Fibroblast of lung (primary cell): Measurements from ENCODE around the gene VCAN. TPM values are rescaled to one million over a fixed set of nuclear protein-coding genes. Genes with fewer than 3 reads are reported as not detected.

Source experiments
- DNase-seq, 2 donors: peaks; one replicate each; pipeline versions ENCODE4 v3.0.0 to v3.0.0-alpha.2; 2010; ENCODE audit warnings: low read depth in 2 of 2
- H2AFZ ChIP-seq: 2 replicates; pipeline ENCODE4 v1.5.1; 2012; ENCODE audit warnings: low read length, control low read depth, inconsistent platforms
- H3K27ac ChIP-seq: 2 replicates; pipeline ENCODE4 v1.5.1; 2011; ENCODE audit warnings: low read length, control low read depth; ENCODE audit not compliant: insufficient read depth
- H3K27me3 ChIP-seq: 2 replicates; pipeline ENCODE4 v1.5.1; 2011; ENCODE audit warnings: mild to moderate bottlenecking, low read length; ENCODE audit not compliant: control insufficient read depth, insufficient read depth
- H3K36me3 ChIP-seq: 2 replicates; pipeline ENCODE4 v1.5.1; 2011; ENCODE audit warnings: low read length; ENCODE audit not compliant: control insufficient read depth, insufficient read depth
- H3K4me1 ChIP-seq: 2 replicates; pipeline ENCODE4 v1.5.1; 2011; ENCODE audit warnings: low read length; ENCODE audit not compliant: control insufficient read depth, insufficient read depth; ENCODE audit errors: extremely low read depth
- H3K4me2 ChIP-seq: 2 replicates; pipeline ENCODE4 v1.5.1; 2011; ENCODE audit warnings: low read length, control low read depth; ENCODE audit not compliant: insufficient read depth; ENCODE audit errors: extremely low read depth
- H3K4me3 ChIP-seq, 4 experiments: fragments of 200-600 bp in 1 of 4; sonication (generic) in 1 of 4; replicated peaks in 1 of 4; 2 replicates each; pipeline ENCODE4 v1.5.1; 2011 to 2016; ENCODE audit warnings: low read length in 4 of 4, low read depth in 3 of 4, mild to moderate bottlenecking in 3 of 4, control low read depth in 2 of 4, inconsistent platforms in 1 of 4, mixed read lengths in 1 of 4; ENCODE audit not compliant: insufficient read depth in 1 of 4; ENCODE audit errors: control extremely low read depth in 1 of 4
- H3K79me2 ChIP-seq: 2 replicates; pipeline ENCODE4 v1.5.1; 2012; ENCODE audit warnings: mild to moderate bottlenecking, low read length, inconsistent platforms; ENCODE audit not compliant: control insufficient read depth, insufficient read depth
- H3K9ac ChIP-seq: 2 replicates; pipeline ENCODE4 v1.5.1; 2011; ENCODE audit warnings: mild to moderate bottlenecking, low read length, control low read depth; ENCODE audit not compliant: insufficient read depth
- H3K9me3 ChIP-seq: 2 replicates; pipeline ENCODE4 v1.5.1; 2012; ENCODE audit warnings: low read depth, low read length; ENCODE audit not compliant: control insufficient read depth, insufficient read depth
- H4K20me1 ChIP-seq: 2 replicates; pipeline ENCODE4 v1.5.1; 2011; ENCODE audit warnings: low read length; ENCODE audit not compliant: control insufficient read depth, insufficient read depth; ENCODE audit errors: extremely low read depth
- EZH2 ChIP-seq: IDR thresholded peaks from 2 replicates; pipeline ENCODE4 v1.5.1; 2012; ENCODE audit warnings: low read length, control low read depth, mild to moderate bottlenecking; ENCODE audit errors: missing control alignments
- polyA plus RNA-seq, 2 donors: library from polyadenylated mRNA; depleted of rRNA in 1 of 2; stranded (reverse) in 1 of 2; unstranded in 1 of 2; fragments of >200 nt; gene quantifications; 2 replicates each; pipeline ENCODE4 v1.2.1, GENCODE V29; 2011 to 2012; ENCODE audit warnings: missing spikeins in 1 of 2
- total RNA-seq: library from RNA; depleted of rRNA; stranded (reverse); fragments of >200 nt; gene quantifications from 2 replicates; pipeline ENCODE4 v1.2.1, GENCODE V29; 2014
- TF ChIP-seq, protein P1 (sequence below), 2 donors: IDR thresholded peaks in 1 of 2; conservative IDR thresholded peaks in 1 of 2; 1 replicate in 1 of 2; 2 replicates in 1 of 2; pipeline ENCODE4 v1.5.1; 2011 to 2012; ENCODE audit warnings: low read length in 2 of 2, control low read depth in 1 of 2, inconsistent platforms in 1 of 2, low read depth in 1 of 2, mild to moderate bottlenecking in 1 of 2

VCAN gene
- total and polyA plus RNA-seq, 2 donors (not counting 1 experiment from before 2014, with no cell fraction given): 51.9 to 227 TPM

DNA sequence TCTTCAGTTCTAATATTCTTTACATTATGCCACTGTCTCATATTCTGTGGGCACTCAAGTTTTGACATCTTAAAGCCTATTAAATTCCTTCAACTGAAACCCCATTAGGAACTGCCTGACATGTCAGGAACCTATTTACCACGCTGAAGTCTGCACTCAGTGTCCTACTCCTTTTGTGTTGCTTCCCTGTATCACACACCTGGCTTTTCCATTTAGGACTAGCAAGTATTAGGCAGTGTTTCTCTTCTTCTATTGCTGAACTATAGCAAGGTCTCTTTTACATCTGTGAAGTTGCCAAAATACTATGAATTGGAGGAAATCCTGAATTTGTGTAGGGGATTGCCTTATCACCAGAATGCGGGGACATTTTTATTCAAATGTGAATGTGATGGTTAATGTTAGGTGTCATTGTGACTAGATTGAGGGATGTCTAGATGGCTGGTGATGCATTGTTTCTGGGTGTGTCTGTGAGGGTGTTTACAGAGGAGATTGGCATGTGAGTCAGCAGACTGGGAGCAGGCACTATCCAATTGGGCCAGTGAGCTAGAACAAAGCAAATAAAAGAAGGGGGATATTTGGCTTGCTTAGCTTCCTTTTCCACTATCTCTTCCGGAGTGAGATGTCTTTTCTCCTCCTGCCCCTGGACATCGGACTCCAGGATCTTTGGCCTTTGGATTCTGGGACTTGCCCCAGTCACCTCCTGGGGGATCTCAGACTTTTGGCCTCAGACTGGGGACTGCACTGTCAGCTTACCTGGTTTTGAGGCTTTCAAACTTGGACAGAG, 21.2 kb upstream of the VCAN start:
- Histone ChIP-seq H3K9ac (no peak overlapping the region), H3K9me3 (no peaks in the 10 kb centered on the region), H3K27me3 (no peaks in the 10 kb centered on the region), H3K4me3 (no peak overlapping the region), H3K4me1 (no peaks in the 10 kb centered on the region), H2AFZ (no peak overlapping the region), H3K4me2 (no peak overlapping the region), H3K79me2 (no peaks in the 10 kb centered on the region), H3K36me3 (no peaks in the 10 kb centered on the region), H3K27ac (no peak overlapping the region), H4K20me1 (no peaks in the 10 kb centered on the region)
- no peak for DNase-seq
- TF ChIP-seq, protein P1, sequence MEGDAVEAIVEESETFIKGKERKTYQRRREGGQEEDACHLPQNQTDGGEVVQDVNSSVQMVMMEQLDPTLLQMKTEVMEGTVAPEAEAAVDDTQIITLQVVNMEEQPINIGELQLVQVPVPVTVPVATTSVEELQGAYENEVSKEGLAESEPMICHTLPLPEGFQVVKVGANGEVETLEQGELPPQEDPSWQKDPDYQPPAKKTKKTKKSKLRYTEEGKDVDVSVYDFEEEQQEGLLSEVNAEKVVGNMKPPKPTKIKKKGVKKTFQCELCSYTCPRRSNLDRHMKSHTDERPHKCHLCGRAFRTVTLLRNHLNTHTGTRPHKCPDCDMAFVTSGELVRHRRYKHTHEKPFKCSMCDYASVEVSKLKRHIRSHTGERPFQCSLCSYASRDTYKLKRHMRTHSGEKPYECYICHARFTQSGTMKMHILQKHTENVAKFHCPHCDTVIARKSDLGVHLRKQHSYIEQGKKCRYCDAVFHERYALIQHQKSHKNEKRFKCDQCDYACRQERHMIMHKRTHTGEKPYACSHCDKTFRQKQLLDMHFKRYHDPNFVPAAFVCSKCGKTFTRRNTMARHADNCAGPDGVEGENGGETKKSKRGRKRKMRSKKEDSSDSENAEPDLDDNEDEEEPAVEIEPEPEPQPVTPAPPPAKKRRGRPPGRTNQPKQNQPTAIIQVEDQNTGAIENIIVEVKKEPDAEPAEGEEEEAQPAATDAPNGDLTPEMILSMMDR (conservative IDR thresholded peaks at IDR 0.05 in 1 of 2, IDR thresholded peaks at IDR 0.05 in 1 of 2; ENCODE audit: low read depth in 1 of 2, low read length in 2 of 2): no peak
- no peak for TF ChIP-seq EZH2

DNA sequence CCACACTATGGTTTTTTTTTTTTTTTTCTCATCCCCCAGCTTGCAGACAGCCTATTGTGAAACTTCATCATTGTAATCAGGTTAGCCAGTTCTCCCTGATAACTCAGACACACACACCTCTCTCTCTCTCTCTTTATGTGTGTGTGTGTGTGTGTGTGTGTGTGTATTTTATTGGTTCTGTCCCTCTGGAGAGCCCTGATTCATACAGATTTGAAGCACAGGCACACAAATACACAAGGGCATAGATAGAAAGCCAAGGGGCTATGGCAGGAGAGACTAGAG, 20.6 kb upstream of the VCAN start:
- Histone ChIP-seq H3K4me3 (no peak overlapping the region), H3K9ac (no peak overlapping the region), H4K20me1 (no peaks in the 10 kb centered on the region), H3K4me2 (no peak overlapping the region), H3K4me1 (no peaks in the 10 kb centered on the region), H3K36me3 (no peaks in the 10 kb centered on the region), H3K9me3 (no peaks in the 10 kb centered on the region), H3K27me3 (no peaks in the 10 kb centered on the region), H3K79me2 (no peaks in the 10 kb centered on the region), H3K27ac (no peak overlapping the region), H2AFZ (no peak overlapping the region)
- DNase-seq: peak in 1 of 2 donors; percentile 12
- TF ChIP-seq, protein P1 (conservative IDR thresholded peaks at IDR 0.05 in 1 of 2, IDR thresholded peaks at IDR 0.05 in 1 of 2; ENCODE audit: low read depth in 1 of 2, low read length in 2 of 2): no peak
- no peak for TF ChIP-seq EZH2

DNA sequence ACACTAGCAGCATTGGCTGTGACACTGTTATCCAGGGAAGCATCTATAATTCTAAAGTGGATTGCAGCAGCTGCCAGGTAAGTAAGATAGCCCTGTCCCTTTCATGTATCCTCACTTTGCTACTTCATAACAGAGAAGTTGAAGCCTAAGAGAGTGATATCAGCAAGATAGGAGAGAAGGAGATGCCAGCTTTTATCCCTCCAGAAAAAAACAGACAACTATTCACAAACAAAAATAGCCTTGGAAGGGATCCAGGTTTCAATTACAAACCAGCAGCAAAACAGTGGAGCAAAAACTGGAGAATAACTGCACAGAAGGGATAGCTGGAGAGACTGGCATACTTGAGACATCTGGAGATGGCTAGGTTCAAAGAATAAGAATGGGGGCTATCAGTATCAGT, 19.6 kb upstream of the VCAN start:
- Histone ChIP-seq H3K9me3 (no peaks in the 10 kb centered on the region), H3K79me2 (no peaks in the 10 kb centered on the region), H3K27ac (no peak overlapping the region), H3K4me1 (no peaks in the 10 kb centered on the region), H3K4me3 (no peak overlapping the region), H3K36me3 (no peaks in the 10 kb centered on the region), H3K27me3 (no peaks in the 10 kb centered on the region), H2AFZ (no peak overlapping the region), H4K20me1 (no peaks in the 10 kb centered on the region), H3K4me2 (no peak overlapping the region), H3K9ac (no peak overlapping the region)
- DNase-seq: no peak
- no peak for TF ChIP-seq EZH2
- TF ChIP-seq, protein P1 (conservative IDR thresholded peaks at IDR 0.05 in 1 of 2, IDR thresholded peaks at IDR 0.05 in 1 of 2; ENCODE audit: low read depth in 1 of 2, low read length in 2 of 2): no peak
